HG03039 (cell line): Measurements from ENCODE around the gene CADPS.

ENCODE experiments used
- ATAC-seq: cut with Tn5 transposase; IDR thresholded peaks from one replicate; pipeline ENCODE4 v1.9.1; 2021; ENCODE audit warnings: mild to moderate bottlenecking, moderate library complexity; ENCODE audit not compliant: unreplicated experiment

CADPS gene

DNA sequence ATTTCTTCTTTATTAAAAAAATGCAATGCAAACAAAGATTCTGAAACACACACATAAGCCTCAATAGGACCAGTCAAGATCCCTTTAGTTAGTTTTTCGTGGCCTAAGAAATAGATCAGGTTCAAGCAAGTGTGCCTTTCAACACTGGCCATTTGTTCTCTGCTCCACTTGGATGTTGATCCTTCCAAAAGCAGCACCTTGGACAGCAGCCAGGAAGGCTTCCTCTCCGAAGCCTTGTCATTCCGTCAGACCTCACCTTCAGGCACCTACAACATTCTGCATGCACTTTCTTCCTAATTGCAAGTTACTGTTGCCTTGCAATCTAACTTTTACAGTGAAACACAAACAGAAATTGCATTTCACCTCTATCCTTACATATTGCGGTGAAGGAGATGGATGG, 346.0 kb downstream of the CADPS start:
- no peak for ATAC-seq

DNA sequence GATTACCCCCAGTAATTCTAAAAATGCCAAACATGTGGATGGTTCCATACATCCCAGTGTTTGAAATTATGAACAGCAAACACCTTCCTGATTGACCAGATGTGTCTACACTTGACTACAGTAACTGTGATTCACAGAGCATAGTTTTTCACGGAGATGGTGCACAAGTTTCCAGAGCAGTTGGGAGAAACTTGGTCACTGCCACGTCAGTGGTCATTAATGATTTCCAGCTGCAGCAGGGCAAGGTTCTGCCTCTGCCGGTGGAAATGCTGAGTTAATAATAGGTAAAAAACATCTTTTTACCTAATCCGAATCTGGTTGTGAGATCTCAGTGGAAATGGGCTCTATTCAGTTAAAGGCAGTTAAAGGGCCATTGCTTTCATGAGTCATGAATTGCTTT, 347.7 kb downstream of the CADPS start:
- ATAC-seq: no peak

DNA sequence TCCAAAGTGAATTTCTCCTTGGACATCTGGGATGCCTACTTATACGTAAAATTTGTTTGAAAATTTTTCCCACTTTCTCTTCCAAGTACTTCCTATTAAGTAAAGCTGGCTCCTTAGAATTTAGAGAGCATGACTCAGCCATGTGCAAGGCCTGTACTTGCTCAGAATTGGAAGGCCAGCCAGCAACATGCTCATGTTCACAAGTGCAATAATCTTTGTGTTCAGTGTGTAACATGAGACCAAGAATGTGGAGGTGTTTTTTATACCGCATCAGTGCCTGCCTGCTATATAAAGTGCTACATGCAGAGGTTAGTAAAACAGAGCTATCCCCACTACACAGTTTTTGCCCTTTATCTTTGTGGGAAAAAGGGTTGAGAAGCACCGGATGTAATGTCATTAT, 349.9 kb downstream of the CADPS start:
- ATAC-seq: no peak

DNA sequence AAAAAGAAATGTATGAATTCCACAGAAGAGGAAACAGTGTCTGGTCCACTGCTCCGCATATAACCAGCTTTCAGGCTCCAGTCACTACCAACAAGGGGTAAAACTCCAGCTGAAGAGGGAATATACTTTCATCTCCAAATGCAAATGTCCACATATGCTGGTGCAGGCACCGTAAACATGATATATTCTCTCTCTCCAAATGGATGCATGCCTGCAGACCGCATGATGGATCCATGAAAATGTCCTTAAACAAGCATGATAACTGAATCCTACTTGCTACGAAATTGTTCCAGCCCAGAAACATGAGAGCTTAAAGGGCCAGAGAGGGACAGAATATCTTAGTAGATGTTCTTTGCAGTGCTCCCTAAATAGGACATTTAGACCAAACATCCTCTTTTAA, 351.5 kb downstream of the CADPS start:
- no peak for ATAC-seq

DNA sequence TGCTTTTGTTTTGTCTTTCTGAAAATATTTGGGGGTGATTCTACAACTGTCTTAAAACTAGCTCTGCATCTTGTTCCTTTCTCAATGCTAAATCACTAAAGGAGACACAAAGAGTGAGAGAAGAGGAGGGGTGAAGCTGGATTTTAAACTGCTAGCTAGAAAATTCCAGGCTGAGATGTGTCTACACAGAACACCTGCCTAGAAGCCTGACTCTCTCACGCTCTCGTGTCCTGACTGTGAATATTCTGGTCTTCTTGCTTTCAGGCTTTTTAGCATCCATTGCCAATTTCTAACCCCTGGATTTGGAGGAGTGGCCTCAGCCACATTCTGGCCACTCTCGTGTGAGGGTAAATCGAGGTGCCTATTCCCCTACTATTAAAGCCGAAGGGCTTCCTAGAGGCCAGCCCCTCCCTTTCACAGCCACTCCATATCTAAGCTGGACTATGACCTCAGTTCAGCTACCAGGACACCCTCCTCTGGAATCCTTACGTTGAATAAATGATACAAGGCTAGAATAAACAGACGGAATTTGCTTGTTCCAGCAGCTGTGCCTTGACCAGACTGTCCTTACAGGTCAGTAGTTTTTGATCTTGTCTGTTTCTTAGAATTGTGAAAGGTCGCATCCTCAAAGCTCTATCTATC, 353.6 kb downstream of the CADPS start:
- ATAC-seq: no peak

DNA sequence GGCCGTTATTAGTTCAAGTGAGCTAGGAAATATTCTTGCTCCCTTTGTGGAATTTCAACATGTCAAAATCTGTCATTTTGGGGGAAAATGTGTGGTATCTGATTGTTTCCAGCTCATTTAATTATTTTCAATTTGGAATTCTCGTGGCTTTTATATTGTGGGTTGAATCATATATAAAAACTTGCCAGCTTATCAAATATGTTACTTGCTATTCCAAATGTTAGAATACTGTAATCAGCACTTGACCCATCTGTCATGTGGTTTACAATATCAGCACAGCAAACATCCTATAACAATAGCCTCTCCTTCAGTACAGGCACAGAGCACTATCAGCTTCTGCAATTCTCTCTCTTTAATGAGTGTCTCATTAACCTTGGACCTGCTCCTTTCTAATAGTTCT, 371.7 kb downstream of the CADPS start:
- no peak for ATAC-seq

DNA sequence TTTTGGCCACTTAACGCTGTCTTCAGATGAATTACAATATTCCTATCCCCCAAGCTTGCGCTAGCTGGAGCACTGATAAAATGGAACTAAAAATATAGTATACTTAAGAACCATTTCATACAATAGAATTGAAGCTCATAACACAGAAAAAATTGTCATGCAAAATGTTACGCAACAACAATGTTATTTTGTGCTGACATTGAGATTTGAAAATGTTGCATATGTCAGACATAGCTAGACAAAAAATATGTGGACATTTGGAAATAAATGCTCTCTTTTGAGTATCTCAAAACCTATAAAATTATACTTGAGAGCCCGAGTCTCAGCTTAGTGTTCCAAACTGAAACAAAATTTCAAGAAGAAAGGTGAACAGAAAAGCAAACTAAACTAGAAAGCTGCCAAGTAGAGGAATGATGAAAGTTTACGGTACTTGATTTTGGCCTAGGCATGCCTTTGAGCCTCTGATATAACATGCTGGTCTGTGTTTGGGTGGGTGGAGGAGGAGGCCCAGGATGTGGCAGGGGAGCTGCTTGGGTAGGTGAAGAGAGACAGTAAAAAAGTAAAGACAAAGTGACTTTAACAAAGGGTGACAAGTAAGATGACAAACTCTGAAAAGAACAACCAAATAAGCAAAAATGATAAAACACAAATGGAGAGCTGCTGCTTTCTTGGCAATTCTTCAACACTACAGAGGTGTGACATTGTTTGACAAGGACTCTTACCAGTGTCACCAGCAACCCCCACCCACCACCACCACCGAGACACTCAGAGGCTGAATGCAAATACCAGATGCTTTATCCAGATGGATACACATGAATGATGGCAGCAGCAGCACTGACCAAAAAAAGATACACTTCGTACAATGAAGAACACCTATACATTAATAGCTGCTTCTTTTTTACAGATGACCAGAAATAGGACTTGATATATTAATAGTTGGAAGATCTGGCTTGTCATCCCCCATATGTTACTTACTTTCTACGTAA, 372.6 kb downstream of the CADPS start:
- ATAC-seq: no peak

DNA sequence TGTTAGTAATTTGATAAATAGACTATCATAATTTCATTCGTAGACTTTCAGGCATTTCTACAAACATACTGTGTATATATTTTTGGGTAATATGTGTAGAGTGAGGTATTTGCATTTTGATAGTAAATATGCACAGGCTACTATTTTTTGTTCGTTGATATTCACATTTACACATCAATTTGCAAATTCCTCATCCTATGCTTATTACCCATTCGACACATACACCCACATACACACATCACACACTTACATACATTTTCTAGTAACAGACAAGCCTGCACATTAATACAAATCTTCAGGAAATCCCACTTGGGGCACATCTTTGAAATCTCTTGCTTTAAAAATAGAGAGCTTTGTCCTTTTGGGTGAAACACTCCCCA, 373.9 kb downstream of the CADPS start:
- ATAC-seq: no peak

DNA sequence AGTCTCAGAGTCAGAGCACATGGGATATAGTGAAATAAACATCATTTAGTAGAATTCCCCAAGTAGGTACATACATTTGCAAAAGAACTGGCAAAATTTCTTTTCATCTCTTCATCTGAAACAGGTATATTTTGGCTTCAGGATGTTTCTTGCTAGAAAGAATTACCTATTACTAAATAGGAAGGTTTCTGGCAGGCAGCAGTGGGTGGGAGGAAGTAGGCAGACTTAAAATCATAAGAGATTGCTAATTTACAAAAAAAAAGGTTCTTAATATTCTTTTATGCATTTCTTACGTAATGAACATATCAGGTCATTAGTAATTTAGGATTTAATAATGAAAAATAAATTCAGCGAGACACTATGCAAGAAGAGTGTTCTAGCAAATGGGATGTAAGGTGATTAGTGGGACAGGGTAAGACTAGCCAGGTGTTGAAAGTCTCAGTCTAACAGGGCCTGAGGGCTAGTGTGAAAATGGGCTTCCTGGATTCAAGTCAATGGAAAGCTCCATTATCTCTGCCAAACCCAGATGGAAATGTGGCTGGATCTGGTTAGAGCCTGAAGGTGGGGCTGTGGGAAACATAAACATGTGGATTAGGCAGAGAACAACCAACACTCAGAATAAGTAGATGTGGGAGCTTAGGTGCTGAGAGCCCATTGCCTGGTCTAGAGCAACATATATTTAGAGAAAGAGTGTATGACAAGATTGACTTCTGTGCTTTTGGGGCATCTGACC, 374.5 kb downstream of the CADPS start:
- no peak for ATAC-seq

DNA sequence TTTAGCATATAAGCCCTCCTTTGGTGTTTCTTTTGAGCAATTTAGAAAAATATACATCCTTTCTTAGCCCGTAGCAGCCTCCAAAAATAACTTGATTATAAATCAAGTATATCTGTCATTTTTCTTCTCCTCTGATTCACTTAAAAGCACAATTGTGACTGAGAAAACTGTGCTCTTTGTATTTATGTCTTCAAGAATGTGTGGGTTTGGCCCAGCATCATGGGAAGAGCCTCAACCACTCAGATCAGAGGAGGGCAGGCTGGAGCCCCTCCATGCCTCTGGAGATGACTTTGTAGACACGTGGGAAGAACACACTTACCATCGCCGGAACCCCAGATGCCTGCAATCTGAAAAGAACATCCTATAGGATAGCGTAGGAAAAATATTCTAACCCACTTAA, 378.1 kb downstream of the CADPS start:
- ATAC-seq: no peak

DNA sequence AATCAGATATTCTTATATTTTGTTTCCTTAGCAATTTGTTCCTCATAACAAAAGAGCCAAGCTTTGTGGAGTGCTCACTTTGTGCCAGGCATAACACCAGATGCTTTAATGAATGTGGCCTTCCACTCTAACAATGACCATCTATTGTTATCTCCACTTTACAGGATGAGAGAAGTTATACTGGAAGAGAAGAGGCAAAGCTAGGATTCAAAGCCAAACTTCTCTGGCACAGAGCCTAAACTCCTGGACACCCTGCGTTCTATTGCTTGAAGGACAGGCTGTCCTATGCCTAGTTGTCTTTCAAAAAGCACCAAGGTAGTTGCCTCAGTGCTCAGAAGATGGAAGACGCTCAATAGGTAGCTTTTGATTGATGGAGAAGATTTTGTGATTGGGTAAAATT, 378.7 kb downstream of the CADPS start:
- no peak for ATAC-seq

DNA sequence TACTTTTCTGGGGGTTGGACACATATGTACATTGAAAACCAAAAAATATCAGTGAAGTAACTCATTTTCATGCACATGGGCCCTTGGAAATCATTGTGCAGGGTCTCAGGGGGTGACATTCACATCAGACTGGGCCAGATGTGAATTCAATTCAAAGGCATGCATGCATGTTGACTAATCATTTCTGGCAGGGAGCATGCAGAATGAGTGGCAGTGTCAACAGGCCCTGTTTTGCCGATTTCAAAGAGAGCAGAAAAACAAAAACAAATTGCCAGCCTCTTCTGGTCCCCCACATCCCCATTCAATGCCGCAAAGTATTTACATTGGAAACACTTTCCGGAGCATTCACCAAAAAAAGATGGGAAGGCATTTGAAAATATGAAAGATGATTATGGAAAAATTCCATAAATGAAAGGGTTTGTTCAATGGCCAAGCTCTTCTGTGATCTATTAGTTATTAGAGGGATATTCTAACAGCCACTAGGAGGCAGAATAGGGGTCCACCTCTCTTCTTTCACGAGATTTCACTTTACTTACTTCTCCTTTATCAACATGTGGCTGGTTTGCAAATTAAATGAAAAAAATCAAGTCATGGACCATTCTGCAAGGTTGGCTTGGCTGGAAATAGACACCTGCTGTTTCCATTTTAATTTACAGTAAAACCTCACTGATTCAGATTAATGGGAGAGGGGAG, 382.0 kb downstream of the CADPS start:
- ATAC-seq: no peak

DNA sequence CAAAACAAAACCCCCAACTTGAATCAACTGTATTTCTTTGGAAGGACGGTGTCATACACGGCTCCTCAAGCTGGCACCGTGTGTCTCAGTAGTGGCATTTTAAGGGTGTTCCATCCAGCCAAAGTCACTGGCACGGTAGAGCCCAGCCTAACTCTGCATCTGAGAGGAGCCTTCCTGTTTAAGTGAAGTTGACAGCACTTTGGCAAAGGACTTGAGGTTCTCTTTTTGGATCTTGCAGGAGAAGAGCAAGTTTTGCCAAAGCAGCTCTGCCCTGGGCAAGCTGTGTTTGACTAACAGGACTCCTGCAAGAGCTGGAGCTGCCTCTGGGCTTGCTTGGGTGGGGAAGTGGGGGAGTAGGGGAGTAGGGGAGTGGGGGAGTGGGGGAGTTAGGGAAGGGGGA, 392.3 kb downstream of the CADPS start:
- no peak for ATAC-seq

DNA sequence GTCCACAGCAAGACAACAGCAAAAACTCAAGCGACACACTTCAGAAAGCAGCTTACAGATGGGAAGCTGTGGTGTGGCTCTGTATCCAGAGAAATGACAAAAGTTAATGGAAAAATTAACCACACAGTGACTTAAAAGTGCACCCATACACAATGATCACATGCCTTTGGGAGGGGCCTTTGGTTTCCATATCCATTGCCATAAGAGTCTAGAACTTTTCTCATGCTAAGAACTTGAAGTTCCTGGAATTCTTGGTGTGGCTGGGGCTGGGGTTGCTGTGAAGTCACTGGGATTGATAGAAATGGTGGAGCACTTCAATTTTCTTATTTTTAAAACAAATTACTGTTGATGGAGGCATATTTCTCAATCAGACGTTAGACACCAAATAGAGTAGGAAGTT, 393.3 kb downstream of the CADPS start:
- no peak for ATAC-seq

DNA sequence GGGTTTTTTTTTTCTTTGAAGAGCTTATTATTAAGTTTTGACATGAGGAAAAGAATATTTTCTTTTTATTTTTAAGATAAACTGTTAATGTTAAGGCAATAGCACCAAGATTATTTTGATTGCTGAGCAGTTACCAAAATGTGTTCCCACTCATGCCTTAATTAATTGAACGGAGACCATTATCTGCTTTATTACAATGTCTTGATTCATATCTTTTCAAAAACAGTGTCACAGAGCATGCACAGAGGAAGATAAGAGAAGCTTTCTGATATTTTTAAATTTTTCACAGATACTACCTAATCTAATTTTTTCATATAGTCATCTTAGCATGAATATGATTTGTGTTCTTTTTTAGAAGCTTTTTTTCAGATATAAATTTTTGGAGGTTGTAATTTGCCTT, 395.2 kb downstream of the CADPS start:
- no peak for ATAC-seq

DNA sequence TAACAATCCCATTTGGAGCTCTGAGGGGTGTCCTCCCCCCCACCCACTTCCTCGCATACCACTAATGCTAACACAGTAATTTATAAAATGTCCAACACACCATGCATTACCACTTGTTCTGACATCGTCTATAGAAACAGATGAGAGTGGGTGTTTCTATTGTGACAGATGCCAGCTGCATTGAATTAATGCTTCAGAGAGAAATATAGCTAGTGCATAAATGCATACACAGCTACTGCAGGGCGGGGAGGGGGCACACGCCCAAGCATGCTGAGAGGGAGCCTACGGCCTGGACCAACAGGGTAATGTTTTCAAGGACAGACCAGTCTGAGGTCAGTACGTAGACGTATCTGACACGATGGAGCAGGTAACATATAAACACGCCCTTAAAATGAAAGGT, 395.9 kb downstream of the CADPS start:
- ATAC-seq: no peak

DNA sequence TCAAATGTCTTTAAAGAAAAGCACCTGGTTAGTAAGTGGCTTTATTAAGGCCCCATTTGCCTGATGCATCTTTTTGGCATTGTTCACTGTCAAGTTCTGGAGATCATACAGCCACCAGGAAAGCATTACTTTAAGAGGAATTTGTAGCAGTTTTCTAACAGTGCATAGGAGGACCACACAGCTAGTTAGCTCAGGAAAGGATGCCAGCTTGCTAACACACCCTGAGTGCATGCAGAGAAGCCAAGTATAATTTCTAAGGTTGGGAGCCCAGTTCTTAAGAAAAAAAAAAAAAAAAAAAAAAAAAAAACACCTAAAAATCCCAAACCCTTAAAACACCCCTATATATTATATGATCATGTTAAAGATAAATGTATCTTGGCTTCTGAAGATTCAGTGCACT, 399.9 kb downstream of the CADPS start:
- ATAC-seq: no peak

DNA sequence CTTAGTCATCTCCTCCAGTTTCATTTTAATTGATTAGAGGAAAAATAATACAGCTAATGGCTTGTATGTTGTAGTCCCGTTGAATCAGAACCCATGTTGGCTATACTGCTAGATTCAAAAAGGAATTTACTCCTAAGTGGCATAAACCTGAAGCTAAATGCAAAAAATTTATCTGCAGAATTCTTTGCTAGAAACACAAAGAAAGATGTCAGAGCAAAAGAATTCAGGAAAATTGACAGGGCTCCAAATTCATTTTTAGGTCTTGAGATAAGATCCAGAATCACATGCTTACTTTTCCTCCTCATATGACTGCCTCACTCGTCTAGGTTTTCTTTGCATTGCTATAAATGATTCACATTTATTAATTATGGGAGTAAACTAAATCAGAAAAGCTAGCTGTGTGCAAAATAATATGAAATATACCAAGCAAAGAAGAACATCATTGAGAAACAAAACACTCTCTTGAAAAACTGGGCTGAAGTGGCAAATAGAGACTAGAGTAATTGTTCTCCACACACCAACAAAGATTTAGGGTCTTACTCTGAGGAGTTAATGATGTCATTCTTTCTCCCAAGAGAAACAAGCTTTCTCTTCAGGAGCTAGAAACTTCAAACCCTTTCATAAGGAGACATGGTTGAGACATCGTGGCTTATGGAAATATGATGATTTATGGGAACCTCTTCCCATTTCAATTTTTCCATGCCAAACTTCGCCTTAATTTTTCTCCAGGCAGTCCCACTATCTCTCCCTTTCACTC, 407.1 kb downstream of the CADPS start:
- ATAC-seq: no peak

DNA sequence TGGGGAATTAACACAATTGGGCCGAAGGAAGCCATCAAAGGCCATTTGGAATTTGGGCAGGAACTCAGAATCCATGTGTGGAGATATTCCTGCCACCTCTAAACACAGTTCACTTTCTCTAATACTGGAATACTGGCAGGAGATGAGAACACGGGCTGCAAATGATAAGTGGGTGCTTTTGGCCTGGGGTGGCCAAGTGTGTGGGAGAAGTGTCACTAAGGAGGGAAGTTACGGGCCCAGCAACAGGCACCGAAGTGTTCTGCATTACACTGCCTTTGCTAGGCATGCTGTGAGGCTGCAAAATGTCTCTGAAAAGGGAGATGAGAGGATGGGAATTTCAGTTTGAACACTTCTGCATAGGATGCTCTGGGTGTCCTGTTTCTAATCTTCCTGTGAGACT, 412.4 kb downstream of the CADPS start:
- no peak for ATAC-seq

DNA sequence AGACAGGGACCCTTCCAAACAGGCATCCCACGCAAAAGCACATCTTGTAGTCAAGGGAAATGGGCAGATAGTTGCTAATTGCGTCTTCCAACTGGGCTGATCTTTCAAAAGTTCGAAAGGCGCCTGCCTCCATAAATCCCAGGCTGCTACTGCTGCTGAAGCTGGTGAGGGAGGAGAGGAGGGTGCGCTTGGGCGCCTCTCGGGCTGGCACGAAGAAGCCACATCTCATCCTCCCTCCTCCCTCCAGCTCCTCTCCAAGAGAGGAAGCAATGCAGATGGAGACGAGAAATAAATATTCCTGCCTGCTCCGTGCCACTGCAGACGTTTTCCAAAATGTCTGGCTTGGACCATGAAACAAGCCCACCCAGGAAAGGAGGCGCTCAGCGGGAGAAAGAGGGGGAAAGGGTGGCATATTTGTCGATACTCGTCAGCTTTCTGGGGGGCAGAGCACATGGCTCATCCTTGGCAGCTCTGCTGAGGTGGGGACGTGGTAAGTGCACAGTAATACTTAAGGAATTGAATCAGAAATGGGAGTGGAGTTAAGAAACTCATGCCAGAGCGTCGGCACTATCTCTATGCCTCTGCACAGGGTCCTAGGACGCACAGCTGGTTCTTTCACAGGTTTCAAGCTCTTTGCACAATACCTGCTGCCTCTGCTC, 413.0 kb downstream of the CADPS start:
- ATAC-seq: no peak
